ENCODE data around the gene IL19.
"Not testable (repeated sequence)": the region's sequence is repeated elsewhere in the genome, so short reads cannot be mapped to it uniquely, and the experiment has no call there.

DNA sequence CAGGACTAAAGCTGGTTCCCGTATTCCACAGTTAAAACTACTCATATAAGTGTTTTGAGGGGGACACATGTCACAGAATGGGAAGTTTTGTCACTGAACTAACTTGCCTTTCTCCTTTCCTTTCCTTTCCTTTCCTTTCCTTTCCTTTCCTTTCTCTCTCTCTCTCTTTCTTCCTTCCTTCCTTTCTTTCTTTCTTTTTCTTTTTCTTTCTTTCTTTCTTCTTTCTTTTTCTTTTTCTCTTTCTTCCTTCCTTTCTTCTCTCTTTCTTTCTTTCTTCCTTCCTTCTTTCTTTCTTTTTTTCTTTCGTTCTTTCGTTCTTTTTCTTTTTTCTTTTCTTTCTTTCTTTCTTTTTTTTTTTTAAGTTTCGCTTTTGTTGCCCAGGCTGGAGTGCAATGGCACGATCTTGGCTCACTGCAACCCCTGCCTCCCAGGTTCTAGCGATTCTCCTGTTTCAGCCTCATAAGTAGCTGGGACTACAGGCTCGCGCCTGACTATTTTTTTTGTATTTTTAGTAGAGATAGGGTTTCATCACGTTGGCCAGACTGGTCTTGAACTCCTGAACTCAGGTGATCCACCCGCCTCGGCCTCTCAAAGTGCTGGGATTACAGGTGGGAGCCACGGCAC, 7.7 kb upstream of the IL19 start:
- TF ChIP-seq, protein P1, sequence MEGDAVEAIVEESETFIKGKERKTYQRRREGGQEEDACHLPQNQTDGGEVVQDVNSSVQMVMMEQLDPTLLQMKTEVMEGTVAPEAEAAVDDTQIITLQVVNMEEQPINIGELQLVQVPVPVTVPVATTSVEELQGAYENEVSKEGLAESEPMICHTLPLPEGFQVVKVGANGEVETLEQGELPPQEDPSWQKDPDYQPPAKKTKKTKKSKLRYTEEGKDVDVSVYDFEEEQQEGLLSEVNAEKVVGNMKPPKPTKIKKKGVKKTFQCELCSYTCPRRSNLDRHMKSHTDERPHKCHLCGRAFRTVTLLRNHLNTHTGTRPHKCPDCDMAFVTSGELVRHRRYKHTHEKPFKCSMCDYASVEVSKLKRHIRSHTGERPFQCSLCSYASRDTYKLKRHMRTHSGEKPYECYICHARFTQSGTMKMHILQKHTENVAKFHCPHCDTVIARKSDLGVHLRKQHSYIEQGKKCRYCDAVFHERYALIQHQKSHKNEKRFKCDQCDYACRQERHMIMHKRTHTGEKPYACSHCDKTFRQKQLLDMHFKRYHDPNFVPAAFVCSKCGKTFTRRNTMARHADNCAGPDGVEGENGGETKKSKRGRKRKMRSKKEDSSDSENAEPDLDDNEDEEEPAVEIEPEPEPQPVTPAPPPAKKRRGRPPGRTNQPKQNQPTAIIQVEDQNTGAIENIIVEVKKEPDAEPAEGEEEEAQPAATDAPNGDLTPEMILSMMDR (IDR thresholded peaks at IDR 0.05) = not testable (repeated sequence)
- TF ChIP-seq POLR2A, EP300 (IDR thresholded peaks at IDR 0.05): not testable (repeated sequence)
